Right lobe of liver (tissue), 4 donors: ENCODE measurements around the gene TK2.

Source experiments
- POLR2A ChIP-seq: fragments of 450-650 bp; IDR thresholded peaks from one replicate; pipeline ENCODE4 v1.6.1; 2017; ENCODE audit warnings: antibody characterized with exemption, mild to moderate bottlenecking
- TF ChIP-seq, protein P1 (sequence below), 4 donors: fragments of 200-600 bp in 3 of 4; fragments of 450-650 bp in 1 of 4; IDR thresholded peaks; one replicate each; pipeline versions ENCODE4 v1.5.1 to v1.8.0; 2016 to 2022; ENCODE audit warnings: antibody characterized with exemption in 4 of 4, mild to moderate bottlenecking in 2 of 4
- donor health status: DM: no; HTN: no; CAD: no.
- donor health status: DM: no; HTN: no; CAD: no.
- donor health status: DM: no; HTN: yes; CAD: no.

DNA sequence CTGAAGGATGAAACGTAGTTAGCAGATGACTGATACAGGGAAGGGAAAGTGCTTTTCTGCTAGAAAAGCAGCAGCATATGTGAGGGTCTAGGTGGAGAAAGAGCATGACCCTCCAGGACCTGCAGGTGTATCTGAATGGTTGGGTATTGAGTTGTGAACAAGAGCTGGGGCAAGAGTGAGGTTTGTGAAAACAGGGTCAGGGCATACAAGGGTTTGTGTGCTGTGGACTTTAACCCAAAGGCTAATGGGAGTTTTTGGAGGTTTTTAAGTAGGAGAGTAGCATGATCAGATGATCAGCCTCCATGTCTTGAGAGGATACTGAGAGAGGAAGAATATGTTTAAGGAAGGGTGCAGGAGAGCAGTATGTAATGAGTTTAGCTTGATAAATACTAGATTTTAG lies 10.2 kb upstream of the TK2 start:
- TF ChIP-seq, protein P1, sequence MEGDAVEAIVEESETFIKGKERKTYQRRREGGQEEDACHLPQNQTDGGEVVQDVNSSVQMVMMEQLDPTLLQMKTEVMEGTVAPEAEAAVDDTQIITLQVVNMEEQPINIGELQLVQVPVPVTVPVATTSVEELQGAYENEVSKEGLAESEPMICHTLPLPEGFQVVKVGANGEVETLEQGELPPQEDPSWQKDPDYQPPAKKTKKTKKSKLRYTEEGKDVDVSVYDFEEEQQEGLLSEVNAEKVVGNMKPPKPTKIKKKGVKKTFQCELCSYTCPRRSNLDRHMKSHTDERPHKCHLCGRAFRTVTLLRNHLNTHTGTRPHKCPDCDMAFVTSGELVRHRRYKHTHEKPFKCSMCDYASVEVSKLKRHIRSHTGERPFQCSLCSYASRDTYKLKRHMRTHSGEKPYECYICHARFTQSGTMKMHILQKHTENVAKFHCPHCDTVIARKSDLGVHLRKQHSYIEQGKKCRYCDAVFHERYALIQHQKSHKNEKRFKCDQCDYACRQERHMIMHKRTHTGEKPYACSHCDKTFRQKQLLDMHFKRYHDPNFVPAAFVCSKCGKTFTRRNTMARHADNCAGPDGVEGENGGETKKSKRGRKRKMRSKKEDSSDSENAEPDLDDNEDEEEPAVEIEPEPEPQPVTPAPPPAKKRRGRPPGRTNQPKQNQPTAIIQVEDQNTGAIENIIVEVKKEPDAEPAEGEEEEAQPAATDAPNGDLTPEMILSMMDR (IDR thresholded peaks at IDR 0.05), result no peak
- no peak for TF ChIP-seq POLR2A
